OCI-LY7 (cell line): ENCODE measurements around the gene RNF220. TPM values are rescaled to one million over a fixed set of nuclear protein-coding genes. Genes with fewer than 3 reads are reported as not detected.

ENCODE experiments used
- BruUV-seq: library from RNA; stranded (reverse); fragments of 400-500 nt; replicated peaks from 2 replicates; lab custom pipeline; 2021; lab: Mats Ljungman, UMichigan
- CTCF ChIA-PET: fragments of 300-600 bp; sonication (Branson Sonifier 250); formaldehyde crosslinking; loops from one replicate; lab custom pipeline; 2022; ENCODE audit warnings: antibody characterized with exemption; ENCODE audit not compliant: unreplicated experiment; lab: Charles Lee
- POLR2A ChIA-PET: fragments of 300-600 bp; sonication (Branson Sonifier 250); formaldehyde crosslinking; loops from one replicate; lab custom pipeline; 2022; ENCODE audit warnings: antibody characterized with exemption; lab: Charles Lee
- DNase-seq: peaks from one replicate; pipeline ENCODE4 v3.0.0-alpha.2; 2015; ENCODE audit warnings: low spot score
- H2AFZ ChIP-seq: fragments of 200-600 bp; sonication (generic), shearing (Covaris generic); 2 replicates; pipeline ENCODE4 v1.6.1; 2014; ENCODE audit warnings: mild to moderate bottlenecking, antibody characterized with exemption, low read length, moderate library complexity
- H3K27ac ChIP-seq: fragments of 200-600 bp; sonication (generic); 2 replicates; pipeline ENCODE4 v1.5.1; 2014; ENCODE audit warnings: mixed run types, low read depth, mild to moderate bottlenecking, moderate library complexity, low read length, inconsistent platforms; ENCODE audit not compliant: poor library complexity, severe bottlenecking
- H3K36me3 ChIP-seq: fragments of 200-600 bp; sonication (generic); 2 replicates; pipeline ENCODE4 v1.6.1; 2014; ENCODE audit warnings: mild to moderate bottlenecking, antibody characterized with exemption, low read length, moderate library complexity, mixed read lengths; ENCODE audit not compliant: insufficient read depth
- H3K4me1 ChIP-seq: fragments of 200-600 bp; sonication (generic); 2 replicates; pipeline ENCODE4 v1.5.1; 2014; ENCODE audit warnings: mild to moderate bottlenecking, low read length; ENCODE audit not compliant: insufficient read depth, poor library complexity, severe bottlenecking
- H3K4me2 ChIP-seq: fragments of 200-600 bp; sonication (generic); 2 replicates; pipeline ENCODE4 v1.6.1; 2014; ENCODE audit warnings: mild to moderate bottlenecking, low read length
- H3K4me3 ChIP-seq: fragments of 200-600 bp; sonication (generic); 2 replicates; pipeline ENCODE4 v1.5.1; 2014; ENCODE audit warnings: mild to moderate bottlenecking, low read depth, low read length; ENCODE audit not compliant: poor library complexity, severe bottlenecking
- H3K79me2 ChIP-seq: fragments of 200-600 bp; sonication (generic); 2 replicates; pipeline ENCODE4 v1.6.1; 2016; ENCODE audit warnings: low read depth, mild to moderate bottlenecking, low read length, moderate library complexity, mixed read lengths; ENCODE audit not compliant: insufficient read depth
- H3K9me2 ChIP-seq: fragments of 200-600 bp; sonication (generic); 2 replicates; pipeline ENCODE4 v1.6.1; 2016; ENCODE audit warnings: mild to moderate bottlenecking, low read length, mixed read lengths; ENCODE audit not compliant: insufficient read depth
- H3K9me3 ChIP-seq: fragments of 200-600 bp; sonication (generic); 2 replicates; pipeline ENCODE4 v1.6.1; 2014; ENCODE audit warnings: mild to moderate bottlenecking, mixed run types, low read length, mixed read lengths
- H4K20me1 ChIP-seq: fragments of 200-600 bp; sonication (generic); 2 replicates; pipeline ENCODE4 v1.6.1; 2014; ENCODE audit warnings: mild to moderate bottlenecking, antibody characterized with exemption, low read length, moderate library complexity, mixed read lengths; ENCODE audit not compliant: insufficient read depth
- EZH2phosphoT487 ChIP-seq: fragments of 200-600 bp; sonication (generic); IDR thresholded peaks from 2 replicates; pipeline ENCODE4 v1.6.1; 2018; ENCODE audit warnings: low read depth, borderline replicate concordance, mild to moderate bottlenecking, mixed run types, antibody characterized with exemption, low read length, moderate library complexity, mixed read lengths
- intact Hi-C: fragments of 100-400 bp; cut with micrococcal nuclease; formaldehyde crosslinking; loops from one replicate; pipeline ENCODE4 v1.10.0; 2022; ENCODE audit not compliant: unreplicated experiment
- total RNA-seq, 2 experiments: library from RNA; depleted of rRNA in 1 of 2; stranded (reverse); fragments of >200 nt in 1 of 2; shearing (Covaris generic) in 1 of 2; gene quantifications; 2 replicates each; pipeline ENCODE4 v1.2.3, GENCODE V29; 2014 to 2022
- TF ChIP-seq, protein P1 (sequence below): fragments of 200-600 bp; sonication (generic); conservative IDR thresholded peaks from 2 replicates; pipeline ENCODE4 v1.5.1; 2014; ENCODE audit warnings: mild to moderate bottlenecking, antibody characterized with exemption, low read length, moderate library complexity, mixed read lengths

The RNF220 gene
- total RNA-seq, 2 experiments from 2014 or later = 82.3 to 85.5 TPM

DNA sequence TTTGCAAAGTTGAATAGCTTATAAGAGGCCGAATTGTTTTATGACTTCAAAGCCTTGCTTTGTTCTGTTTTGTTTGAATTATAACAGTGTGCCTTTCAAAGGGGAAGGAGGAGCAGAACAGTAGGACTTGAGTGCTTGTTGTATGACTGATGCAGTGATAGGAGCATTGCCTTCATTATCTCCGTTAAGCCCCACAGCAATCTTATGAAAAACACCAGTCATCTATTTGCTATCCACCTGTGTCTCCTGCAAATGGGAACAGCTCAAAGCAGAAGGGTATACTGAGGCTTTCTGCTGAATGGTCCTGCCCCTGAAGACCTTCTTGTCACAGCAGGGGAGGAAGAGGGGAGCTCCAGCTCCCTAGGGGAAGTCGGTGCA is 127.5 kb downstream of the RNF220 start:
- CTCF ChIA-PET = interaction anchor here (0.5 kb wide), 1 partner anchor 440 kb away, joined by 3 read pairs; no protein-coding TSS in a partner anchor

DNA sequence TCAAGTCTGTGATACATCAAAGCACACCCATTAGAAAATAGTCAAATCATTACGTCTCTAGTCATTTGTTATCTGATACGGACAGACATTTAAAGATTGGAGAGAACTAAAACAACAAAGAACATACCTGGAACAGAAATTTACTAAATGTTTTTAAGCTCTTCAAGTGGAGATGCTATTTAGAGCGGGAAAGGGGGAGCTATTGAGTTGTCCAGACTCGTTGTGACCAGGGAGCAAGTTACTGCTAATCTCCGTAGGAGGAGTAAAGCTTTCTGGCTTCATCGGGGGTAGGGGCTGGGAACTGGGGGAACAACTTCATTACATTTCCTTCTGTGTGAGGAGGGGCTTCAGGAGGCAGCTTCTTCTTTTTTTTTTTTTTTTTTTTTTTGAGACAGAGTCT is 129.7 kb downstream of the RNF220 start:
- no TSS peak for BruUV-seq
- H3K27ac ChIP-seq = no peak overlapping the region
- H3K36me3 ChIP-seq = no peaks in the 10 kb centered on the region
- H3K9me2 ChIP-seq = no peaks in the 10 kb centered on the region
- ChIA-PET CTCF (no interaction called here), POLR2A (interaction anchor here (0.7 kb wide), 1 partner anchor 10 kb away, joined by 4 read pairs; no protein-coding TSS in a partner anchor)
- H3K79me2 ChIP-seq = no peaks in the 10 kb centered on the region
- no peak overlapping the region for H2AFZ ChIP-seq
- TF ChIP-seq EZH2phosphoT487 = no peak
- TF ChIP-seq, protein P1, sequence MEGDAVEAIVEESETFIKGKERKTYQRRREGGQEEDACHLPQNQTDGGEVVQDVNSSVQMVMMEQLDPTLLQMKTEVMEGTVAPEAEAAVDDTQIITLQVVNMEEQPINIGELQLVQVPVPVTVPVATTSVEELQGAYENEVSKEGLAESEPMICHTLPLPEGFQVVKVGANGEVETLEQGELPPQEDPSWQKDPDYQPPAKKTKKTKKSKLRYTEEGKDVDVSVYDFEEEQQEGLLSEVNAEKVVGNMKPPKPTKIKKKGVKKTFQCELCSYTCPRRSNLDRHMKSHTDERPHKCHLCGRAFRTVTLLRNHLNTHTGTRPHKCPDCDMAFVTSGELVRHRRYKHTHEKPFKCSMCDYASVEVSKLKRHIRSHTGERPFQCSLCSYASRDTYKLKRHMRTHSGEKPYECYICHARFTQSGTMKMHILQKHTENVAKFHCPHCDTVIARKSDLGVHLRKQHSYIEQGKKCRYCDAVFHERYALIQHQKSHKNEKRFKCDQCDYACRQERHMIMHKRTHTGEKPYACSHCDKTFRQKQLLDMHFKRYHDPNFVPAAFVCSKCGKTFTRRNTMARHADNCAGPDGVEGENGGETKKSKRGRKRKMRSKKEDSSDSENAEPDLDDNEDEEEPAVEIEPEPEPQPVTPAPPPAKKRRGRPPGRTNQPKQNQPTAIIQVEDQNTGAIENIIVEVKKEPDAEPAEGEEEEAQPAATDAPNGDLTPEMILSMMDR = no peak
- H3K4me1 ChIP-seq = no peaks in the 10 kb centered on the region
- intact Hi-C loops = no loop called here
- H3K4me3 ChIP-seq = no peak overlapping the region
- no peak for DNase-seq
- no peaks in the 10 kb centered on the region for H3K9me3 ChIP-seq
- no peaks in the 10 kb centered on the region for H4K20me1 ChIP-seq
- H3K4me2 ChIP-seq = no peak overlapping the region

More for the DNA sequence above, 127.5 kb downstream of the RNF220 start:
- TF ChIP-seq, protein P1 = no peak
- no peak for TF ChIP-seq EZH2phosphoT487
- Histone ChIP-seq H3K79me2 (no peaks in the 10 kb centered on the region), H3K4me1 (no peaks in the 10 kb centered on the region), H2AFZ (no peak overlapping the region), H3K9me3 (no peaks in the 10 kb centered on the region), H3K4me2 (no peak overlapping the region), H3K9me2 (no peaks in the 10 kb centered on the region), H3K4me3 (no peak overlapping the region), H4K20me1 (no peaks in the 10 kb centered on the region), H3K27ac (no peak overlapping the region), H3K36me3 (no peaks in the 10 kb centered on the region)
- no peak for DNase-seq
- BruUV-seq = no TSS peak
- intact Hi-C loops = no loop called here
- POLR2A ChIA-PET = interaction anchor here (1.8 kb wide), 1 partner anchor 18 kb away, joined by 4 read pairs; no protein-coding TSS in a partner anchor

DNA sequence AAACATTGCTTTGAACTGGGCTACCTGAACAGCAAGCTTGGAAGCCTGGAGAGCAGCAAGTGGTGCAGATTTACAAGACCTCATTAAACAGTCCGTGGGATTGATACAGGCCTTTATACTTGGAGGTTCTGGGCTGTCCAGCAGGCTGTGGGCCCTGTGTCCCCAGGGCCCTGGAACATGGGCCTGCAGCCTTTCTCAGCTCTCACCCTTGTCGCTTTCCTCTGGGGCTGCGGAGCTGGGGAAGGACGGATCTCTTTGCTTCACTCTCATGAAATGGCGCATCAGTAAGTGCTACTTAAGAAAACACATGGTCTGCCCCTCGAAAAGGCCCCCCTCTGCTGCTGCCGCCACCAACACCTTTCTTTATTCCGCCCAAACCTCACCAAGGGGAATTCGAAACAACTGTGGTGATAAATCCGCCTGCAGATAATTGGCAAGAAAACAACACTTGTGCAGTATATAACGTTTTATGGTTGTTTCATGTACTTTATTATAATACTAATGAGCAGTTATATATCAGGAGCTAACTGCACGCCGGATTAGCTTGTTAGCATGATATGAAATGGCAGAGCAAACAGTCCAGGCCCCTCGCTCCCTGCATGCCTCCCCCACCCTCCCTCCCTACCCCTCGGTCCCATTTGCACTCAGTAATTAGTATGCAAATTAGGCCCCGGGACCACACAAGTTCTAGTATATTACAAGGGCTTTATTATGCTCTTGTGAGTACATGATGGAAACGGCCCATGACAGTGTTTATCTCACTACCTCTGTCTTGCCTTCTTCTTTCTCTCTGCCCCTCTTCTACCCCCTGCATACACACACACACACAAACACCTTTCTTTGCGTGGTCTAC is 131.5 kb downstream of the RNF220 start:
- H2AFZ ChIP-seq = no peak overlapping the region
- H3K4me1 ChIP-seq = no peaks in the 10 kb centered on the region
- BruUV-seq = no TSS peak
- no peaks in the 10 kb centered on the region for H3K79me2 ChIP-seq
- no peak overlapping the region for H3K4me3 ChIP-seq
- no peaks in the 10 kb centered on the region for H3K9me2 ChIP-seq
- H4K20me1 ChIP-seq = no peaks in the 10 kb centered on the region
- ChIA-PET POLR2A (no interaction called here), CTCF (interaction anchor here (1.3 kb wide), 1 partner anchor 10 kb away, joined by 5 read pairs; no protein-coding TSS in a partner anchor)
- no peak overlapping the region for H3K4me2 ChIP-seq
- TF ChIP-seq, protein P1 = no peak
- TF ChIP-seq EZH2phosphoT487 = no peak
- no peak overlapping the region for H3K27ac ChIP-seq
- no peaks in the 10 kb centered on the region for H3K9me3 ChIP-seq
- no peaks in the 10 kb centered on the region for H3K36me3 ChIP-seq
- DNase-seq = no peak
- intact Hi-C loops = no loop called here
